OCI-LY3 (cell line): Measurements from ENCODE around the gene DLG1.

Source experiments
- EZH2phosphoT487 ChIP-seq: fragments of 200-600 bp; shearing (Covaris generic); IDR thresholded peaks from 2 replicates; pipeline ENCODE4 v1.6.1; 2018; ENCODE audit warnings: antibody characterized with exemption, mixed run types, low read depth
- TF ChIP-seq, protein P1 (sequence below): fragments of 200-600, 300-600 bp; sonication (generic); IDR thresholded peaks from 2 replicates; pipeline ENCODE4 v1.5.1; 2014; ENCODE audit warnings: antibody characterized with exemption, low read length, low read depth

GRCh38 chr3:197165890-197166289 is 132.5 kb downstream of the DLG1 start:
- TF ChIP-seq, protein P1, sequence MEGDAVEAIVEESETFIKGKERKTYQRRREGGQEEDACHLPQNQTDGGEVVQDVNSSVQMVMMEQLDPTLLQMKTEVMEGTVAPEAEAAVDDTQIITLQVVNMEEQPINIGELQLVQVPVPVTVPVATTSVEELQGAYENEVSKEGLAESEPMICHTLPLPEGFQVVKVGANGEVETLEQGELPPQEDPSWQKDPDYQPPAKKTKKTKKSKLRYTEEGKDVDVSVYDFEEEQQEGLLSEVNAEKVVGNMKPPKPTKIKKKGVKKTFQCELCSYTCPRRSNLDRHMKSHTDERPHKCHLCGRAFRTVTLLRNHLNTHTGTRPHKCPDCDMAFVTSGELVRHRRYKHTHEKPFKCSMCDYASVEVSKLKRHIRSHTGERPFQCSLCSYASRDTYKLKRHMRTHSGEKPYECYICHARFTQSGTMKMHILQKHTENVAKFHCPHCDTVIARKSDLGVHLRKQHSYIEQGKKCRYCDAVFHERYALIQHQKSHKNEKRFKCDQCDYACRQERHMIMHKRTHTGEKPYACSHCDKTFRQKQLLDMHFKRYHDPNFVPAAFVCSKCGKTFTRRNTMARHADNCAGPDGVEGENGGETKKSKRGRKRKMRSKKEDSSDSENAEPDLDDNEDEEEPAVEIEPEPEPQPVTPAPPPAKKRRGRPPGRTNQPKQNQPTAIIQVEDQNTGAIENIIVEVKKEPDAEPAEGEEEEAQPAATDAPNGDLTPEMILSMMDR: no peak
- TF ChIP-seq EZH2phosphoT487: no peak
